SK-N-SH (cell line): Measurements from ENCODE around the gene C9orf72. TPM values are rescaled to one million over a fixed set of nuclear protein-coding genes. Genes with fewer than 3 reads are reported as not detected.
A peak's percentile ranks its signal among the peaks of the same experiment; 100 is the strongest.

Experiments
- CTCF ChIA-PET: fragments of 300-600, 350-600 bp; formaldehyde crosslinking; extraction: SDS; loops from one replicate; lab custom pipeline; 2021; lab: Yijun Ruan, JAX
- POLR2A ChIA-PET: fragments of 350-600 bp; sonication (Branson Sonifier 250); formaldehyde crosslinking; extraction: SDS; loops from one replicate; lab custom pipeline; 2020; ENCODE audit warnings: antibody characterized with exemption, inconsistent platforms; lab: Yijun Ruan, JAX
- DNase-seq: peaks from one replicate; pipeline ENCODE4 v3.0.0; 2012
- H2AFZ ChIP-seq: fragments of 200-600 bp; sonication (generic); 2 replicates; pipeline ENCODE4 v1.8.1; 2016; ENCODE audit warnings: antibody characterized with exemption, mild to moderate bottlenecking, low read depth
- H3F3A ChIP-seq: fragments of 200-600 bp; sonication (generic); replicated peaks from 2 replicates; pipeline ENCODE3; 2016; ENCODE audit warnings: antibody characterized with exemption, mild to moderate bottlenecking; ENCODE audit not compliant: insufficient read depth
- H3K27ac ChIP-seq, 2 experiments: fragments of 200-500 bp in 1 of 2; fragments of 200-600 bp in 1 of 2; sonication (Bioruptor generic) in 1 of 2; sonication (generic), shearing (Covaris generic) in 1 of 2; 2 replicates each; pipeline versions ENCODE4 v1.5.1 to v1.6.1; 2014 to 2016; ENCODE audit warnings: low read depth in 2 of 2, inconsistent platforms in 1 of 2, low read length in 1 of 2, mild to moderate bottlenecking in 1 of 2, mixed read lengths in 1 of 2
- H3K27me3 ChIP-seq: fragments of 200-600 bp; sonication (generic), shearing (Covaris generic); 2 replicates; pipeline ENCODE4 v1.6.1; 2016; ENCODE audit warnings: mixed run types; ENCODE audit not compliant: insufficient read depth
- H3K36me3 ChIP-seq, 2 experiments: fragments of 200-500 bp in 1 of 2; fragments of 200-600 bp in 1 of 2; sonication (Bioruptor generic) in 1 of 2; sonication (generic) in 1 of 2; replicated peaks in 1 of 2; 2 replicates each; pipeline versions ENCODE3 to v1.5.1; 2014 to 2016; ENCODE audit warnings: low read length in 1 of 2, mild to moderate bottlenecking in 1 of 2; ENCODE audit not compliant: insufficient read depth in 2 of 2, control insufficient read depth in 1 of 2
- H3K4me1 ChIP-seq, 2 experiments: fragments of 200-500 bp in 1 of 2; fragments of 200-600 bp in 1 of 2; sonication (Bioruptor generic) in 1 of 2; sonication (generic), shearing (Covaris generic) in 1 of 2; 2 replicates each; pipeline versions ENCODE4 v1.5.1 to v1.6.1; 2014 to 2016; ENCODE audit warnings: low read depth in 1 of 2, low read length in 1 of 2, mixed run types in 1 of 2; ENCODE audit not compliant: insufficient read depth in 2 of 2, control insufficient read depth in 1 of 2
- H3K4me2 ChIP-seq: fragments of 200-600 bp; sonication (generic), shearing (Covaris generic); 2 replicates; pipeline ENCODE4 v1.6.1; 2017; ENCODE audit warnings: mixed run types
- H3K4me3 ChIP-seq, 2 experiments: fragments of 200-500 bp in 1 of 2; fragments of 200-600 bp in 1 of 2; sonication (Bioruptor generic) in 1 of 2; sonication (generic), shearing (Covaris generic) in 1 of 2; 2 replicates each; pipeline versions ENCODE4 v1.5.1 to v1.8.1; 2014 to 2016; ENCODE audit warnings: low read depth in 2 of 2, inconsistent platforms in 1 of 2, low read length in 1 of 2, mild to moderate bottlenecking in 1 of 2, mixed read lengths in 1 of 2, moderate library complexity in 1 of 2
- H3K79me2 ChIP-seq: fragments of 200-600 bp; sonication (generic); 2 replicates; pipeline ENCODE4 v1.8.1; 2017; ENCODE audit warnings: mild to moderate bottlenecking; ENCODE audit not compliant: insufficient read depth
- H3K9ac ChIP-seq: fragments of 200-600 bp; sonication (generic); 2 replicates; pipeline ENCODE4 v1.6.1; 2017; ENCODE audit warnings: mixed run types
- H3K9me2 ChIP-seq: fragments of 200-600 bp; sonication (generic); 2 replicates; pipeline ENCODE4 v1.6.1; 2017; ENCODE audit warnings: mixed run types
- H3K9me3 ChIP-seq: fragments of 200-600 bp; sonication (generic); 2 replicates; pipeline ENCODE4 v1.6.1; 2017; ENCODE audit warnings: mixed run types, mild to moderate bottlenecking, moderate library complexity
- H4K20me1 ChIP-seq: fragments of 200-600 bp; sonication (generic); 2 replicates; pipeline ENCODE4 v1.6.1; 2017; ENCODE audit warnings: mild to moderate bottlenecking, mixed run types; ENCODE audit not compliant: insufficient read depth
- EP300 ChIP-seq, 2 experiments: IDR thresholded peaks; 2 replicates each; pipeline versions ENCODE4 v1.4.0 to v1.6.1; 2012; ENCODE audit warnings: borderline replicate concordance in 1 of 2, low read depth in 1 of 2, low read length in 1 of 2
- FOSL2 ChIP-seq: IDR thresholded peaks from 2 replicates; pipeline ENCODE4 v1.4.0; 2012; ENCODE audit warnings: low read depth, mild to moderate bottlenecking, moderate library complexity, borderline replicate concordance
- JUND ChIP-seq: IDR thresholded peaks from 2 replicates; pipeline ENCODE4 v1.4.0; 2012
- MAX ChIP-seq: IDR thresholded peaks from 2 replicates; pipeline ENCODE4 v1.4.0; 2012; ENCODE audit warnings: low read depth
- NFIC ChIP-seq: IDR thresholded peaks from 2 replicates; pipeline ENCODE4 v1.4.0; 2012; ENCODE audit warnings: borderline replicate concordance
- PBX3 ChIP-seq: IDR thresholded peaks from 2 replicates; pipeline ENCODE4; 2012
- RCOR1 ChIP-seq: fragments of 150-350 bp; IDR thresholded peaks from 2 replicates; pipeline ENCODE4 v1.6.1; 2017; ENCODE audit warnings: antibody characterized with exemption, low read length
- REST ChIP-seq: IDR thresholded peaks from 2 replicates; pipeline ENCODE4 v1.6.1; 2012; ENCODE audit warnings: mild to moderate bottlenecking, low read depth, low read length, moderate library complexity
- SIN3A ChIP-seq: IDR thresholded peaks from 2 replicates; pipeline ENCODE4 v1.6.1; 2012; ENCODE audit warnings: low read depth, mild to moderate bottlenecking, low read length, moderate library complexity, borderline replicate concordance
- TCF12 ChIP-seq: IDR thresholded peaks from 2 replicates; pipeline ENCODE4 v1.4.0; 2012
- TEAD4 ChIP-seq: IDR thresholded peaks from 2 replicates; pipeline ENCODE4 v1.4.0; 2012; ENCODE audit warnings: mild to moderate bottlenecking, borderline replicate concordance; ENCODE audit not compliant: insufficient read depth
- USF2 ChIP-seq: fragments of 150-350 bp; IDR thresholded peaks from 2 replicates; pipeline ENCODE4 v1.6.1; 2017; ENCODE audit warnings: antibody characterized with exemption, low read length, low read depth, borderline replicate concordance
- WGBS: methylation state at CpG from one replicate; pipeline ENCODE4 v1.1.6; 2017; ENCODE audit warnings: low lambda C conversion rate; 5-methylcytosine and 5-hydroxymethylcytosine counted together
- polyA plus RNA-seq, 3 experiments: library from polyadenylated mRNA; depleted of rRNA; stranded (reverse); fragments of >200 nt; gene quantifications; 2 replicates each; pipeline ENCODE4 v1.2.3, GENCODE V29; 2012

The C9orf72 gene
- polyA plus RNA-seq, 1 of the 3 experiments (the other 2 are of a cell fraction), result 4.0 TPM

GRCh38 chr9:27523141-27523540 is 50.1 kb downstream of the C9orf72 start (continued):
- TF ChIP-seq RCOR1, result no peak

- Histone ChIP-seq H3K27ac (0 out of 4 replicates have a peak overlapping the region, but pooled peaks of 1 of the 2 experiments have one; percentile 69), H3K4me2 (no peak overlapping the region), H3K4me3 (no peak overlapping the region), H3F3A (peaks cover 10% of the 10 kb centered on the region), H4K20me1 (no peaks in the 10 kb centered on the region), H3K36me3 (no peaks in the 10 kb centered on the region), H3K79me2 (peaks cover 5% of the 10 kb centered on the region; the same call in 1 of the 2 replicates), H3K9me3 (no peaks in the 10 kb centered on the region), H3K4me1 (peaks cover 0 to 2% of the 10 kb centered on the region in 2 experiments; a peak in 1 of 4 replicates), H3K9me2 (no peaks in the 10 kb centered on the region), H2AFZ (no peak overlapping the region), H3K27me3 (no peaks in the 10 kb centered on the region), H3K9ac (no peak overlapping the region)
- CTCF ChIA-PET, result interaction anchor here (2.1 kb wide), 1 partner anchor 9 kb away, joined by 11 read pairs; the partner anchor contains the start of gene MOB3B
- no peak for DNase-seq
- WGBS, result 87% methylated on average over 4 of the region's 4 CpGs
- no peak for TF ChIP-seq SIN3A
- peak; percentile 75 for TF ChIP-seq REST
- no peak for TF ChIP-seq MAX
- POLR2A ChIA-PET, result no interaction called here
Observed at GRCh38 chr9:27520986-27521385, 52.3 kb downstream of the C9orf72 start.

GRCh38 chr9:27519466-27520465 is 53.5 kb downstream of the C9orf72 start:
- H3F3A ChIP-seq, result peaks cover 8% of the 10 kb centered on the region
- ChIA-PET POLR2A (no interaction called here), CTCF (interaction anchor here (2.1 kb wide), 1 partner anchor 10 kb away, joined by 11 read pairs; the partner anchor contains the start of gene MOB3B)
- 20% methylated on average over 10 of the region's 10 CpGs for WGBS
- peak overlapping the region; percentile 29; the same call in 1 of the 2 replicates for H3K9ac ChIP-seq
- H2AFZ ChIP-seq, result no peak overlapping the region
- no peaks in the 10 kb centered on the region for H4K20me1 ChIP-seq
- no peaks in the 10 kb centered on the region for H3K9me2 ChIP-seq
- no peaks in the 10 kb centered on the region for H3K9me3 ChIP-seq
- H3K4me2 ChIP-seq, result peak overlapping the region; percentile 19
- peak overlapping the region in 1 of 2 experiments; percentile 69; a peak in 2 of 4 replicates for H3K27ac ChIP-seq
- TF ChIP-seq NFIC (no peak; the same call in 1 of the 2 replicates), EP300 (IDR thresholded peaks at IDR 0.05; ENCODE audit: borderline replicate concordance in 1 of 2, low read depth in 1 of 2, low read length in 1 of 2) (peak in 1 of 2 experiments; percentile 40; a peak in 1 of 4 replicates), TEAD4 (peak; percentile 38; the same call in 1 of the 2 replicates), JUND (peak; percentile 39), USF2 (no peak), TCF12 (peak; percentile 4; the same call in 1 of the 2 replicates), FOSL2 (peak; percentile 48; the same call in 1 of the 2 replicates), PBX3 (peak; percentile 74)
- no peaks in the 10 kb centered on the region for H3K27me3 ChIP-seq
- no peak overlapping the region for H3K4me3 ChIP-seq
- no peaks in the 10 kb centered on the region for H3K36me3 ChIP-seq
- peaks cover 5% of the 10 kb centered on the region; the same call in 1 of the 2 replicates for H3K79me2 ChIP-seq
- H3K4me1 ChIP-seq, result peaks cover 0 to 2% of the 10 kb centered on the region in 2 experiments; a peak in 1 of 4 replicates
- no peak for DNase-seq
